ENCODE data around the gene PRDM11.

PRDM11 gene

DNA sequence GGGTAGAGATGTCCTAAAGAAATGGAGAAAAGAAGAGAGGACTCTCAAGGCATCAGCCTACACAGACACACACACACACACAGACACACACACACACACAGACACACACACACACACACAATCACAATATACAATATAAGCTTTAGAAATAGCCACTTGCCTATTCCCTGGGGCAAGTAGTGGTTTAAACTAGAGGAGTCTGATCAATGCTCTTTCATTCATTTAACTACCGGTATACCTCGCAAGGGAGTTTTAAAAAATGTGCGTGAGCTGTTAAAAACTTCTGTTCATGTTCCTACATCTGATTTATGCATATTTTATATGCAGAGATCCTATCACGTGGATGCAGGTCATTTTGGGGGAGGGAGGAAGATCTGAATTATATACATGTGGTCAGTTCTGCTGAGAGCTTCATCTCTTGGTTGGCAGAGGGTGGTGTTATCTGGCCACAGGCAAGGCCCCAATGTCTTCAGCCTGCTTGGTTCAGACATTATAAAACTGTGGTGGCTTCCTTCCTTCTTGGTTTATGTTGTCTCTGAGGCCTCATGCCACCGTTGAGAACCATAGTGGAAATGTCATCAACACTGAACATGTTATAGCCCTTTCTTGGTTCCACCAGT is 83.1 kb downstream of the PRDM11 start:
- TF ChIP-seq, protein P1, sequence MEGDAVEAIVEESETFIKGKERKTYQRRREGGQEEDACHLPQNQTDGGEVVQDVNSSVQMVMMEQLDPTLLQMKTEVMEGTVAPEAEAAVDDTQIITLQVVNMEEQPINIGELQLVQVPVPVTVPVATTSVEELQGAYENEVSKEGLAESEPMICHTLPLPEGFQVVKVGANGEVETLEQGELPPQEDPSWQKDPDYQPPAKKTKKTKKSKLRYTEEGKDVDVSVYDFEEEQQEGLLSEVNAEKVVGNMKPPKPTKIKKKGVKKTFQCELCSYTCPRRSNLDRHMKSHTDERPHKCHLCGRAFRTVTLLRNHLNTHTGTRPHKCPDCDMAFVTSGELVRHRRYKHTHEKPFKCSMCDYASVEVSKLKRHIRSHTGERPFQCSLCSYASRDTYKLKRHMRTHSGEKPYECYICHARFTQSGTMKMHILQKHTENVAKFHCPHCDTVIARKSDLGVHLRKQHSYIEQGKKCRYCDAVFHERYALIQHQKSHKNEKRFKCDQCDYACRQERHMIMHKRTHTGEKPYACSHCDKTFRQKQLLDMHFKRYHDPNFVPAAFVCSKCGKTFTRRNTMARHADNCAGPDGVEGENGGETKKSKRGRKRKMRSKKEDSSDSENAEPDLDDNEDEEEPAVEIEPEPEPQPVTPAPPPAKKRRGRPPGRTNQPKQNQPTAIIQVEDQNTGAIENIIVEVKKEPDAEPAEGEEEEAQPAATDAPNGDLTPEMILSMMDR (IDR thresholded peaks at IDR 0.05; ENCODE audit: low read length, missing control alignments): no peak
- DNase-seq (ENCODE audit: low read depth): no peak
- no peak overlapping the region for H3K4me3 ChIP-seq (replicated peaks; ENCODE audit: low read depth, low read length)

- H3K4me3 ChIP-seq (replicated peaks; ENCODE audit: low read depth, low read length): no peak overlapping the region
- TF ChIP-seq, protein P1 (IDR thresholded peaks at IDR 0.05; ENCODE audit: low read length, missing control alignments): no peak
- DNase-seq (ENCODE audit: low read depth): no peak
These were observed 86.1 kb downstream of the PRDM11 start for GRCh38 chr11:45232341-45233080.

- no peak overlapping the region for H3K4me3 ChIP-seq (replicated peaks; ENCODE audit: low read depth, low read length)
- TF ChIP-seq, protein P1 (IDR thresholded peaks at IDR 0.05; ENCODE audit: low read length, missing control alignments): peak; percentile 90
- peak; percentile 66 for DNase-seq (ENCODE audit: low read depth)
These were observed 86.8 kb downstream of the PRDM11 start for GRCh38 chr11:45233121-45233803.

- H3K4me3 ChIP-seq (replicated peaks; ENCODE audit: low read depth, low read length): no peak overlapping the region
- DNase-seq (ENCODE audit: low read depth): no peak
- TF ChIP-seq, protein P1 (IDR thresholded peaks at IDR 0.05; ENCODE audit: low read length, missing control alignments): no peak
These were observed 87.3 kb downstream of the PRDM11 start for GRCh38 chr11:45233804-45234170.

- TF ChIP-seq, protein P1 (IDR thresholded peaks at IDR 0.05; ENCODE audit: low read length, missing control alignments): no peak
- no peak overlapping the region for H3K4me3 ChIP-seq (replicated peaks; ENCODE audit: low read depth, low read length)
- no peak for DNase-seq (ENCODE audit: low read depth)
These were observed 88.0 kb downstream of the PRDM11 start for GRCh38 chr11:45234306-45235006.

GRCh38 chr11:45237711-45238315 is 91.4 kb downstream of the PRDM11 start:
- TF ChIP-seq, protein P1 (IDR thresholded peaks at IDR 0.05; ENCODE audit: low read length, missing control alignments): no peak
- no peak for DNase-seq (ENCODE audit: low read depth)

More at GRCh38 chr11:45237711-45238315, 91.4 kb downstream of the PRDM11 start:
- H3K4me3 ChIP-seq (replicated peaks; ENCODE audit: low read depth, low read length): no peak overlapping the region

All from fibroblast of pulmonary artery (primary cell).